Cortex of kidney (tissue), 1 donor: ENCODE results near the gene PRKCE.

Experiments
- DNase-seq: peaks from one replicate; lab custom pipeline; 2025; lab: John Stamatoyannopoulos, UW

The PRKCE gene

DNA sequence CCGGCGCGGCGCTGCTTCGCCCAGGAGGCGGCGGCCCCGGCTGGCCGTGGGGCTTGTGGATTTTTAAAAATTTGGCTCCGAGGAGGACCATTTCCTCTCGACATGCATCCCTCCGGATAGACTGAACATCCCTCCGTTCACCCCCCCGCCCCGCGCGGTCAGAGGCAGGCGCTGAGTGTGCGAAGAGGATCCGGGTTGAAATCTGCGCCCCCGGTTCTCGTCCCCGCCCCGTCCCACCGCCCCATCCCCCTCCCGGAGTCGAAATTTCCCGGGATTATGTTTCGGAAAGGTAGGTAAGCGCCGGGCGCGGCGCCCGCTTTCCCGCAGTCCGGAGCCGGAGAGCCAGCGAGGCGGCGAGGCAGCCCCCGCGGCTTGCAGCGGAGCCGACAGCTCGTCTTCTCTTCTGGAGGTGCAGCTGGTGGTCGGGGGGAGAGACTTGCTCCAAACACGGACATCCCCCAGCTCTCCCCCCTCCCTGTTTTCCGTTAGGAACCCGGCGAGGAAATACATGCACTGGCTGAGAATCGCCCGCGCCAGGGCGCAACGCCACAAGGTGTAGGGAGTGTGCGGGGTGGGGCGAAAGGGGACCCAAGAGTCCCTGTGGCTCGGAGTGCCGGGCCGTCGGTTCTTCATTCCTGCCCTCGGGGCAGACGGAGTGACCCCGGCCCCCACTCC, at the start of gene PRKCE:
Gene PRKCE (plus strand): TSS at position 261 of the 675 bp plus-strand sequence.
- no peak for DNase-seq

DNA sequence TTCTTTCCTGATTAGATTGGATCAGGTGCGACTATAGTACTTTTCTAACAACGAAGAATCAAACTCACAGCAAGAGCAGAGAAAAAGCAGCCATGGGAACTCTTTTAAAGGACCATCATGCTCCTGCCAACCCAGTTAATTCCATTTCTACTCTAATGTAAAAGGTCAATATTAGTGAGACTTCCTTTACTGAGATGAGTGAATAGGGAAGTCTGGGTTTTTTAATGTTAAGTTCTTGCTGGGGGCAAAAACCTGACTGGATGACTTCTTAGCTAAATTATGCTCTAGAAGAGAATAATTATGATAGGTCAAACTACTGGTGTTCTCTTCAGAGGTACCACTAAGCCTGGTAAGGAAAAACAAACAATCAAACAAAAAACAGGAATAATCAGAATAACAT, 48.9 kb upstream of the PRKCE start:
- DNase-seq = no peak

DNA sequence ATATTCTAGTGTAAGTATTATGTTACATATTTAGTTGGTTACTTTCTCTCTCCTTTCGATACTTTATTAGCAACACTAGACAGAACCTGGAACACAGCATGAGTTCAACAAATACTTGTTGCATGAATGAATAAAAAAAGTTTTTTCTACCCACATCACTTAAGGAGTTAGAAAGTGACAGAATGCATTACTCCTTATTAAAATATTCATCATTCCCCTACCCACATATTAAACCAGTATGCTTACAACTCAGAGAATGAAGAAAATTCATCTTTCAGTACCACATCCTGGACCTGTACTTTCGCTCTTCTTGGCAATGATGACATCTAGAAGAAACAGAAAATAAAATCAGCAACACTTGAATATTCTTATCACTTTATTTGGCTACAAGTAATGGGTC, 46.4 kb upstream of the PRKCE start:
- no peak for DNase-seq

DNA sequence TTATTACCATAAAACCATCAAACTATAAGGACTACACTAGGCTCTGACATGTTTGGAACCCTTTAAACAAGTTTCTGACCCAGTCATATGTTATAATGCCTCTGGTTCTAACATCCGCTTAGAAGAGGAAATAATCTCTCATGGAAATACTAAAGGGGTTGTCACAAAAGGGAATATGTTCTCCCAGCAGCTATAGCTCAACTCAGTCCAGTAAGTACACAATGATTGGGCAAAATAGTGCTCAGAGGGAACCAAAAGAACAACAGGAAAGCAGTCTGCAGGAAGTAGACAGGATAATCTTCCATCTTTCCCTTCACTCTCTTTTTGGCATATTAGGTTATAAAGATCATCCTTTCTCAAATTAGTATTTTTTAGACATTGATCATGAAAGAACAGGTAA, 44.7 kb upstream of the PRKCE start:
- no peak for DNase-seq

DNA sequence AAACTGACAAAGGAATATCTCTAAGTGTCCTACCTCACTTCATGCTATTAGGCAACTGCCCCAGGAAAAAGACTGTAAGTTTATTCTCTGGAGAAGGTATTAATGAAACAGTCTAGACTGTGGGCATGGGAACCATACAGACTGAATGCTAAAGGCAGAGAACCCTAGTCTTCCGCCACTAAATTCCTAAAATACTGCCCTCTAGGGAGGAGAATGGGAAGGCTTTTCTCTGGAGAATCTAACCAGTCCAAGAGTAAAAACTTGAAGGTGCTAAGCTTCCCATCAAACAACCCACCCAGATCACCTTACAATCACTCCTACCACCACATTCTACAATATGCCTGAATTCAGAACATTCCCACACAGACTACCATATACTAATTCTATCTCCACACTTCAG, 43.8 kb upstream of the PRKCE start:
- no peak for DNase-seq

DNA sequence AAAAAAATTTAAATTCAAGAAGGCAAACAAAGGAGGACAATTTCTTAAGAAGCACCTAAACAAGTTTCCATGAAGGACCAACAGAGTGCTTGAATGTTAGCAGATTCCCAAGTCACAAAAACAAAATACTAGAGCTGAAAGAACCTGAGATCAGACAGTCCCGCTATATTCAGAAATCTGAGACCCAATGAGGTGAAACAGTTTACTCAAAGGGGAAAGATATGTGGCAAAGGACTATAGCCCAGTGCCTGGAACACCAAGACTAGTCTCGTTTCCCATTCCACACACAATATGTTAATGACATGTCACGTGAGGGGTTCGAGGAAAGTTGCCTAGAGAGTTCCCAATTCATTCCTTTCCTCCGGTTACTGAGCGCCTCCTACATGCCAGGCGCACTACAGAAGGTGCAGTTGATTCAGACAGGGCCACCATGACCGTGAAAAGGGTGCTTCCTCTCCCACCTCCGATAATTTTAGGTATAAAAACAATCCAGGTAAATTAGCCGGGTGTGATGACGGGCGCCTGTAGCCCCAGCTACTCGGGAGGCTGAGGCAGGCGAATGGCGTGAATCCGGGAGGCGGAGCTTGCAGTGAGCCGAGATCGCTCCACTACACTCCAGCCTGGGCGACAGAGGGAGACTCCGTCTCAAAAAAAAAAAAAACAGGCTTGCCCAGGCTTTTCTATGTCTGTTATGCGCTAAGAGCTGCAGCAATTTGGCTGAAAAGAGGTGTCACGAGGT, 41.0 kb upstream of the PRKCE start:
- no peak for DNase-seq

DNA sequence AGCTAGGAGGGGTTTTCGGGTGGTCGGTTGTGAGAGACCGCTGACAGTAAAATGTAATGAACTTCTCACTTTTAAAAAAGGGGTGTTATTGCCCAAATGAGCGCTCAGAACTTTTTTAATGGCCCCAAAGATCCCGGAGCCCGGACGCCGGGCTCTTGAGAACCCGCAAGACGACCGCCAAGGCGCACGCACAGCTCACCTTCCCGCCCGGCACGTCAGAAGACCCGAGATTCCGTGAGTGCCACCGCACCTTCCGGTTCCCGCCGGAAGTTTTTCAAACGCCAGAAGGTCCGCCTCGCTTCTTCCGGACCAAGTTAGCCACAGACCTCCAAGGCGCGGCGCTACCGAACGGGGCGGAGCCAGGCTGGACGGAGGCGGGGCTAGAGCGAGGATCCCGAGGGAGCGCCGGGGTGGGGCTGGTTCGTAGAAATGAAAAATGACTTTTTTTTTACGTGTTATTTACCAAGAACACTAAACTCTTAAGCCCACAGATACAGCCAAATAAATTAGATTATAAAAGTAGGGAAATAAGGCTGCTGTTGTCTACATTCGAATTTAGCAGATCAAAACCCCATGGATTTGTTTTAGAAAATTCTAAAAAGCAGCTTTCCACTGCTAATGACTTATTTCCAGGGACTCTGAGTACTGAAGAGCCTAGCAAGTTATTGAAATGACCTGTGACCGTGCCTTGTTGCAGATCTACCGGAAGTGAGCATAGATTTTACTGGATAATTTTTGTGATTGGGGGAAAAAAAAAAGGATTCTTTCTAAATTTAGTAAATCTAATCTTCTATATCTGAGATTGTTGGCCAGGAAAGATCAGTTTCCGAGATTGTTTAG, 40.2 kb upstream of the PRKCE start, which contains the start of gene SRBD1:
Gene SRBD1 (minus strand): TSS at position 248 of the 840 bp plus-strand sequence. CDS start 5,826 bp downstream, outside the sequence.
- peak; percentile 14 for DNase-seq

DNA sequence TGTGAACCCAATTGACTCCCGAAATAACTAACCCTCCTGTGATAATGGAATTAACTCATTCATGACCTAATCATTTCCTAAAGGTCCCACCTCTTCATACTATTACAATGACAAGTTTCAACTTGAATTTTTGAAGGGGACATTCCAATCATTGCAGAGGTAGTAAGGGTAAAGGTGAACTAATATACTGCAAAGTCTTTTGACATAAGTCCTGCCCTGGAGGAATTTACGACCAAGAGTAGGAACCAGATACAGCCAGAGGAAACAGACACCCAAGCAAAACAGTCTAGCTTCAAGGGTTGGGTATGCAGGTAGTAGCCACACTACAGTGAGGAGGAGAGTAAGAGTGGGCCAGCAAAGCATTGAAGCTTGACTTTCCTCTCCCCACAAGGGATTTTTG, 39.2 kb upstream of the PRKCE start:
- no peak for DNase-seq

DNA sequence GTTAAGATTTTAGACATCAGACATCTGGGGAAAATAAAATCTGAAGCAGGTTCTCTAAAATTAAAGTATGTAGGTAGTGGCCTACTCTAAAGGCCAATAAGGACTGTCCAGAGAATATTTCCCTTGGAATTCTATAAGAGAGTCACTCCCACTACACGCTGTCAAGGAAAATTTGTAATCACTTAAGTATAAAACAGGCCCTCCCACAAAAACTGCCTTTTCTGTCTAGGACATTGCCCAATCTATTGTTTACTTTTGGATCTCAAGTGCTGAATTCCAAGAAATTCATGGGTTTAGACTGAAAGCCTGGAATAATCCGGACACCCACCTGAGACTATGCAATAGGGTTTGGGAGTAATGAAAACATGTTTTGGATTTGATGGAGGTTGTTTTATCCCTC, 38.7 kb upstream of the PRKCE start:
- DNase-seq = no peak

DNA sequence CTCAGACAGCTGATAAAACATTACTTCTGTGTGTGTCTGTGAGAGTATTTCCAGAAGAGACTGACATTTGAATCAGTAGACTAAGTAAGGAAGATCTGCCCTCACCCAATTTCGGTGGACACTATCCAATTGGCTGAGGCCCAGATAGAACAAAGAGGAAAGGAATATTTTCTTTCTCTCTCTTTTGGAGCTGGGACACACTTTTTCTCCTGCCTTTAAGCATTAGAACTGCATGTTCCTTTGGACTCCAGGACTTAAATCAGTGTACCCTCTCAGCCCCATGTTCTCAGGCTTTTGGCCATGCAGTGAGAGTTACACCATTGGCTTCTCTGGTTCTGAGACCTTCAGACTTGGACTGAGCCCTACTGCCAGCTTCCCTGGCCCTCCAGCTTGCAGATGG, 37.1 kb upstream of the PRKCE start:
- DNase-seq = no peak

DNA sequence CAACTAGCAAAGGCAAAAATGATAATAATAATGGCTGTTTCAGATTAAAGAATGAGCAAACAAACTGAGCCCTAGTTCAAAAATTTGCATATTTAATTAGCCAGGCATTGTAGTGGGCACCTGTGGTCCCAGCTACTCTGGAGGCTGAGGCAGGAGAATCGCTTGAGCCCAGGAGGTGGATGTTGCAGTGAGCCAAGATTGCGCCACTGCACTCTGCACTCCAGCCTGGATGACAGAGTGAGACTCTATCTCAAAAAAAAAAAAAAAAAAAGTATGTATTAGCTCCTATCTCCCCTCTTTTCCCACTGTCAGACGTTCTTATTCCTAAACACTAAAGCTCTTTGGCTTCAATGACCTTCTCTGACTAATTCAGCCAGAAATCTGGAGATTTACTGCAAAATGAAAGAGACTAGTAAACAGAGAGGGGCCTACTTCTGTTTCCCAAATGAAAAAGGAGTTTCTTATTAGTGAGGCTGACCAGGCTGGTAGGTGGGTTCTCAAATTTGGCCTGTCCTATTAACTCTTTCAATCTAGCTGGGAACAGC, 36.5 kb upstream of the PRKCE start:
- no peak for DNase-seq

DNA sequence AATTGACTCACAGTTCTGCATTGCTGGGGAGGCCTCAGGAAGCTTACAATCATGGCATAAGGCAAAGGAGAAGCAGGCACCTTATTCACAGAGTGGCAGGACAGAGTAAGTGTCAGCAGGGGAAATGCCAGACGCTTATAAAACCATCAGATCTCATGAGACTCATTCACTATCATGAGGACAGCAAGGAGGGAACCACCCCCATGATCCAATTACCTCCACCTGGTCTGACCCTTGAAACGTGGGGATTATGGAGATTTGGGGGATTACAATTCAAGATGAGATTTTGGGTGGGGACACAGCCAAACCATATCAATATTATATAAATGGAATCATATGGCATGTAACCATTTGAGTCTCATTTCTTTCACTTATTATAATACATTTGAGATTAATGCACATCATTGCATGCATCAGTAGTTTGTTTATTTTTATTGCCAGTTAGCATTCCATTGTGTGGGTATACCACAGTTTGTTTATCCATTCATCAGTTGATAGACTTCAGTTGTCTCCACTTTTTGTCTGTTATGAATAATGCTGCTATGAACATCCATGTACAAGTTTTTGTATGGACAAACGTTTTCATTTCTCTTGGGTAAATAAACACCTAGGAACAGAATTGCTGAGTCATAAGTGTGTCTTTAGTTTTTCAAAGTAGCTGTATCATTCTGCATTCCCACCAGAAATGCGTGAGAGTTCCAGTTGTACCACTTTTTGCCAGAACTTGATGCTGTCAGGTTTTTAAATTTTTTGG, 34.6 kb upstream of the PRKCE start:
- DNase-seq = no peak

DNA sequence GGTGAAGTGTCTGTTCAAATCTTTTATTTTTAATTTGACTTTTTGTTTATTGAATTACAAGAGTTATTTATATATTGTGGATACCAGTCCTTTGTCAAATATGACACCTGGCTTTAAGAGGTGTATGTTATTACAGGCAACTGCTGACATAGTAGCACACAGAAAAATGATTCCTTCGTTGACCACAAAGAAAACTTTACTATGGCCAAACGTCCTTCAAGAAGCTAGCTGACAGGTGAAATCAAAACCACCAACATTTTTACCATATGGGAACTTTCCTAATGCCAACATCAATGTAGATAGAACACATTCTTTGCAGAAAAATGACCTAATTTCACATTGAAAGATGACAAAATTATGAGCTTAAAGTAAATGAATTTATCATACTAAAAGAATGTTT, 34.0 kb upstream of the PRKCE start:
- DNase-seq = no peak

DNA sequence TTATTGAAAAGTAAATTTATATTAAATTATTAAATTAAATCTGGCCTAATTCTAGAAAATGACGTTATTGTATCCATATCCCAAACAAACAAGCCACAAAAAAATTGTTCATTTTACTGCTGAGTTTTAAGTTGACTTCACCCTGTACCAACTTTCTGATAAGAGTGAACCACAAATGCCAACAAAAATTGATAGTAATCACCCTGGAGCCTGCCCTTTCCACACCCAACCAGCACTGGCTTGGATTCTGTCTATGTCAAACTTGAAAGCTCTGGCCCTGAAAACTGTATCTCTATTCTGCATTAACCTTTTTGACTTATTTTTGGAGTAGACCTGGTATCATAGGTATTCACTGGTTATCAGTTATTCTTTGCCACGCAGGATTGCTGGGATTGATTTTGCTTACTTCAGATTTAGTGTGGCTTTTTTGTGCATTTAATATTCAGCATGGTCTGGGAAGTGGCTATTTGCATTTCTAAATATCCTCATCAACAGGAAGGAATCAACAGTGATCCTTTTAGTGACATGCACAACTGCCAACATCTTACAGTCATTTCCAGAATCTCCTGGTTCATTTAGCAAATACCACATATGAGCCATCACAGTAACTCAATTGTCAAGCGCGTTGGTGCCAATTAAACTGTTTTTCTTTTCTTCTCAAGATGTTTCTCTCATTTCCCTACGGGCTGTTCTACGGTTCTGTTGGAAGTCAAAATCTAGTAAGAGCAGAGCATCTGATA, 29.0 kb upstream of the PRKCE start:
- DNase-seq = no peak

DNA sequence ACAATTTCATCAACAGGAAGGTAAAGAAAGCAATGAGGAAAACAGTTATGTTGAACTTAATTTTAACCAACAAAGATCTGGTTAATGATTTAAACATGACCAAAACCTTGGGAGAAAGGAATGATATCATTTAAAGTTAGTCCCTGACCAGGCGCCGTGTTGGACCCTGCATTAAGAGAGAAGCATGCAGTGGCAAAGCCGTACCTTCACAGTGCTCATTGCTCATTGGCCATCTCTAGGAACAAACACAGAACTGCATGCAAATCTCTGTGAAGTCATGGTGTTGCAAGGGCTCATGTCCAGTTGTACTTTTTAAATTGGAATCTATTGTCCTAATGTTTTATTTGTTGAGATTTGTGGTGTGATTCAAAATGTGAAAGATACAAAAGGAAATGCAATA, 28.4 kb upstream of the PRKCE start:
- no peak for DNase-seq

DNA sequence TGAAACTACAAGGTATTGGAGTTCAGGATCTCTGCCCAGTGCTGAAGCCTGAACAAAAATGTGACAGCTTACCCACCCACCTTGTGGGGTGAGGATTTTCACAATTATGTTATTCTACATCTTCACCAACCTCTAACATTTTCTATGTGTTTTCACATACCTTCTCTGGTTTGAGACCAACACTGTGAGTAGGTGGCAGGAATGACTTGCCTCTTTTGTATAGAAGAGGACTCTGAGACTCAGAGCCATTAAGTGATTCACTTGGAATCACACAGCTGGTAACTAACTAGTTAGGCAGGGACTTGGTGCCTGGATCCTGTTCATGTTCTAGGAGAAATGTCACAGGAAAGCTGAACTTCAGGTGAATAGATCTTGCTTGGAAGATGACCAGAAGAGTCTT, 25.7 kb upstream of the PRKCE start:
- DNase-seq = no peak

DNA sequence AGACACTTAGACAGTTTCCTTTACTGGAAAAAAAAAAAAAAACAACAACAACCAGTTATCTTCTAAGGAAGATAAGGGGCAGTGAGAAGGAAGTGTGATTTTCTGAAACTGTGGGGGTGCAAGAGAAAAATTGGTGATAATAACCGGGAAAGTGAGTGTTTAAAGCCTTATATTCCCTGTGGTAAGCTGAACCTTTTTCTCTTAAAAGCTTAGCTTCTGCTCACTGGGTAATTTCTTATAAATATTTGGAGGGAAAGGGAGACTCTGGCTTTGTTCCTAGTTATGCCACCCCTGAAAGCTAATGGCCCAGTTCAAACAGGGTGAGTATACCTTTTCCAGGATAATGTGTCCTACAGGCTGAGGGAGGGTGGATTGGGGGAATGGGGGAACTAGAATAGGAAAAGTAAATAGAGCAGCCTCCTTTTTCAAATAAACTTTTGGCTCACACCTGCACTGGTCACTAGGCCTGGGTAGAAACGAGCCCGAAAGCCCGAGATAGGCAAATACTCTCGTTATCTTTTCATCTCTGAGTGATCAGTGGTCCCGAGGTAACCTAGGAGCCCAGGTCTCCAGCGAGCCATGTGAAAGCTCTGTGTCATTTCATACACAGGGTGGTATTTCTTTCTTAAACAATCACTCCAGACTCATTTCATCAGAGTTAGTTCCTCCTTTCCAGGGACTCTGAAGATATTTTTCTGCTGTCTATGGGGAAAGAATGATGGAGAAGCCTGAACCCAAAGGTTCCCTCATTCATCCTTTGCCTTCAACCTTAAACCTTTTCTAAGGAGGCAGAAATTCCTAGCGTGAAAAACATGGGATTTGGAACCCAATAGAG, 24.9 kb upstream of the PRKCE start:
- no peak for DNase-seq

DNA sequence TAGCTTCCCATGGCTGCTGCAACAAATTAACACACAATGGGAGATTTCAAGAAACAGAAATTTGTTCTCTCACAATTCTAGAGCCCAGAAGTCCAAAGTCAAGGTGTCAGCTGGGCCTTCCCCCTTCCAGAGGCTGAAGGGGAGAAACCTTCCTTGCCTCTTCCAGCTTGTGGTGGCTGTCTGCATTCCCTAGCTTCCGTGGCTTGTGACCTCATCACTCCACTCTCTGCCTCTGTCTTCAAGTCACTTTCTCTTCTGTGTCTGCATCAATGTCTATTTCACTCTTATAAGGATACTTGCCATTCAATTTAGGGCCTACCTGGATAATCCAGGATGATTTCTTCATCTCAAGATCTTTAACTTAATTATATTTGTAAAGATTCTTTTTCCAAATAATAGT, 23.6 kb upstream of the PRKCE start:
- DNase-seq = no peak

DNA sequence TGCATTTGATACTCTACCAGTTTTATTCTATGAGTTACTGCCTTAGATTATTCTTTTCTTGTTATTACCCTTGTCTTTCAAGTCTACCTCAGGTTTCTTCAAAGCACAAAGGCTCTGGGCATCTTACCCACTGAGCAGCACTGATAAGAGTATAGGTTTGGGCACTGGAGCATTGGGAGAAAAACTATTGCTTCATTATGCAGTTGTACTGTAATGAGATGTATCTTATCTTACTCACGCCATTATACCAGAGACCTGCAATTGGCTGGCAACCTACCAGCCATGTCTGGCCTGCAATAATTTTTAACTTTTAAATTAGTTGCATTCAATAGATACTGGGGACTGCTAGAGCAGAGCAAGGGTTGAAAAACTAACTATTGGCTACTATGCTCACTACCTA, 21.5 kb upstream of the PRKCE start:
- DNase-seq = no peak

DNA sequence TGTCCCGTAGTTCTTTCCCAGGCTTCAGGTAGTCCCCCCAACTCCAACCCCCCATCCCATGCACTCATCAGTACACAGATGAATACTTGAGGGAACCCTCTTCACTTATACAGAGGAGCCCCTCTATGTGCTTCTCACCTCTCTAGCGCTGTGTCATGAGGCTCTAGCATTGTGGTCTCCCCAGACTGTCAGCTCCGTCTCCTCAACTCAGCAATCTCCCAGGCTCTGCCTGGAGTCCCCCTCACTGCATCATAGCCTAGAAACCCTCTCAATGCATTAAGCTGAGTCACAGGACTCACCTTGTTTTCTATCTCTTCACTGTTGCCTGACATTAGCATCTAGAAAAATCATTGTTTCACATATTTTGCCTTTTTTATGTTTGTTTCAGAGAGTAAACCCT, 20.2 kb upstream of the PRKCE start:
- no peak for DNase-seq
